Measurements from ENCODE around the gene G6PC1. TPM values are rescaled to one million over a fixed set of nuclear protein-coding genes. Genes with fewer than 3 reads are reported as not detected.

The G6PC1 gene
- total and polyA plus RNA-seq, 2 of the 13 experiments (the other 11 are each of a cell fraction or from before 2014, with no cell fraction given) = 1.7 to 37.9 TPM

- peak; percentile 45; the same call in 1 of the 2 replicates for TF ChIP-seq ZNF281 (CRISPR knock-in tag; IDR thresholded peaks at IDR 0.05; ENCODE audit: borderline replicate concordance)
- peak; percentile 96 for TF ChIP-seq ARID2 (CRISPR knock-in tag; IDR thresholded peaks at IDR 0.05; ENCODE audit: borderline replicate concordance)
- TF ChIP-seq ZBTB7B (CRISPR knock-in tag; IDR thresholded peaks at IDR 0.05) = peak; percentile 22; the same call in 1 of the 2 replicates
- peak; percentile 85; the same call in 1 of the 2 replicates for TF ChIP-seq AHDC1 (CRISPR knock-in tag; IDR thresholded peaks at IDR 0.05; ENCODE audit: borderline replicate concordance)
- peak; percentile 41; the same call in 1 of the 2 replicates for TF ChIP-seq SOX13 (IDR thresholded peaks at IDR 0.05)
- TF ChIP-seq SOX13 (CRISPR knock-in tag; conservative IDR thresholded peaks at IDR 0.05 in 1 of 2, IDR thresholded peaks at IDR 0.05 in 1 of 2) = peak in 1 of 2 experiments; percentile 94; a peak in 2 of 4 replicates
- TF ChIP-seq ZBTB37 (CRISPR knock-in tag; IDR thresholded peaks at IDR 0.05) = 0 out of 2 replicates have a peak, but pooled peaks have one; percentile 53
- peak; percentile 89 for TF ChIP-seq IRF2 (CRISPR knock-in tag; IDR thresholded peaks at IDR 0.05)
- TF ChIP-seq MYC (CRISPR knock-in tag; IDR thresholded peaks at IDR 0.05; ENCODE audit: borderline replicate concordance) = peak; percentile 92; the same call in 1 of the 2 replicates
- peak; percentile 63; the same call in 1 of the 2 replicates for TF ChIP-seq ZSCAN21 (CRISPR knock-in tag; IDR thresholded peaks at IDR 0.05; ENCODE audit: borderline replicate concordance)
- TF ChIP-seq ZNF451 (CRISPR knock-in tag; IDR thresholded peaks at IDR 0.05) = no peak; the same call in 1 of the 2 replicates
- peak; percentile 90 for TF ChIP-seq ELF3 (CRISPR knock-in tag; IDR thresholded peaks at IDR 0.05)
- TF ChIP-seq ZNF577 (CRISPR knock-in tag; IDR thresholded peaks at IDR 0.05; ENCODE audit: borderline replicate concordance, low read depth) = no peak
- TF ChIP-seq MNT (IDR thresholded peaks at IDR 0.05) = peak; percentile 62
- TF ChIP-seq HMG20A (CRISPR knock-in tag; IDR thresholded peaks at IDR 0.05; ENCODE audit: borderline replicate concordance) = peak; percentile 87
Observed at GRCh38 chr17:42894283-42895184, 6.1 kb upstream of the G6PC1 start (continued).

All from HepG2 (cell line).